Panc1 (cell line): ENCODE data around the gene JAM2. TPM values are rescaled to one million over a fixed set of nuclear protein-coding genes. Genes with fewer than 3 reads are reported as not detected.
"Not testable (repeated sequence)": the region's sequence is repeated elsewhere in the genome, so short reads cannot be mapped to it uniquely, and the experiment has no call there.

ENCODE experiments used
- ATAC-seq: fragments of 200-7000 bp; cut with Tn5 transposase; 2 replicates; pipeline ENCODE4 v1.9.1; 2020; ENCODE audit warnings: mild to moderate bottlenecking, moderate library complexity
- BruUV-seq: library from RNA; stranded (reverse); fragments of 400-500 nt; replicated peaks from 2 replicates; lab custom pipeline; 2021; lab: Mats Ljungman, UMichigan
- CTCF ChIA-PET: fragments of 300-600 bp; sonication (Branson Sonifier 250); formaldehyde crosslinking; loops from one replicate; lab custom pipeline; 2022; ENCODE audit warnings: antibody characterized with exemption; lab: Charles Lee
- POLR2A ChIA-PET: fragments of 300-600 bp; sonication (Branson Sonifier 250); formaldehyde crosslinking; loops from one replicate; lab custom pipeline; 2022; ENCODE audit warnings: antibody characterized with exemption; lab: Charles Lee
- DNase-seq: peaks from one replicate; pipeline ENCODE4 v3.0.0-alpha.2; 2010; ENCODE audit warnings: low read depth, low spot score
- H3K27ac ChIP-seq: 2 replicates; pipeline ENCODE4 v1.5.1; 2011; ENCODE audit warnings: mild to moderate bottlenecking, low read length, inconsistent platforms
- H3K27me3 ChIP-seq: fragments of 200-500 bp; sonication (Bioruptor generic); 2 replicates; pipeline ENCODE4 v1.6.0; 2014; ENCODE audit warnings: low read length, inconsistent platforms; ENCODE audit not compliant: control insufficient read depth, insufficient read depth
- H3K36me3 ChIP-seq: fragments of 200-500 bp; sonication (Bioruptor generic); 2 replicates; pipeline ENCODE4 v1.5.1; 2014; ENCODE audit warnings: inconsistent platforms, mild to moderate bottlenecking, low read length, moderate library complexity; ENCODE audit not compliant: control insufficient read depth, insufficient read depth
- H3K4me1 ChIP-seq: 2 replicates; pipeline ENCODE4 v1.5.1; 2011; ENCODE audit warnings: inconsistent platforms, mild to moderate bottlenecking, low read length, moderate library complexity; ENCODE audit not compliant: control insufficient read depth, insufficient read depth
- H3K4me3 ChIP-seq, 2 experiments: 2 replicates each; pipeline ENCODE4 v1.5.1; 2011 to 2012; ENCODE audit warnings: low read depth in 2 of 2, low read length in 2 of 2, mild to moderate bottlenecking in 2 of 2, inconsistent platforms in 1 of 2, moderate library complexity in 1 of 2
- H3K9me3 ChIP-seq: fragments of 200-500 bp; sonication (Bioruptor generic); 2 replicates; pipeline ENCODE4 v1.5.1; 2014; ENCODE audit warnings: low read depth, mild to moderate bottlenecking, inconsistent platforms, low read length, moderate library complexity; ENCODE audit not compliant: control insufficient read depth, insufficient read depth
- CTCF ChIP-seq: fragments of 450-650 bp; IDR thresholded peaks from 2 replicates; pipeline ENCODE4 v1.5.1; 2017; ENCODE audit warnings: mild to moderate bottlenecking
- POLR2AphosphoS5 ChIP-seq: IDR thresholded peaks from 2 replicates; pipeline ENCODE4 v1.6.1; 2012; ENCODE audit warnings: mild to moderate bottlenecking, low read depth, low read length, moderate library complexity
- REST ChIP-seq, 2 experiments: IDR thresholded peaks; 2 replicates each; pipeline ENCODE4 v1.6.1; 2011 to 2012; ENCODE audit warnings: low read depth in 2 of 2, control low read depth in 1 of 2, low read length in 1 of 2, mild to moderate bottlenecking in 1 of 2, moderate library complexity in 1 of 2; ENCODE audit not compliant: insufficient read depth in 1 of 2
- SIN3A ChIP-seq: IDR thresholded peaks from 2 replicates; pipeline ENCODE4 v1.6.1; 2012; ENCODE audit warnings: low read depth, mild to moderate bottlenecking, low read length, moderate library complexity, borderline replicate concordance; ENCODE audit not compliant: insufficient read depth
- TCF7L2 ChIP-seq: IDR thresholded peaks from 2 replicates; pipeline ENCODE4 v1.6.1; 2011; ENCODE audit warnings: mild to moderate bottlenecking, low read depth, low read length, inconsistent platforms
- in situ Hi-C: cut with HindIII; loops from 2 replicates; pipeline ENCODE4 v1.10.0; 2016; ENCODE audit warnings: low sequenced_read_pairs, low pct_unique_long_range_greater_than_20kb
- intact Hi-C: fragments of 100-400 bp; cut with micrococcal nuclease; formaldehyde crosslinking; loops from one replicate; pipeline ENCODE4 v1.10.0; 2022; ENCODE audit not compliant: unreplicated experiment
- total RNA-seq: library from RNA; stranded (reverse); gene quantifications from one replicate; pipeline ENCODE4 v1.2.1, GENCODE V29; 2021; ENCODE audit not compliant: unreplicated experiment

JAM2 gene
- total RNA-seq, 1 experiment from 2014 or later, result 0.21 TPM

DNA sequence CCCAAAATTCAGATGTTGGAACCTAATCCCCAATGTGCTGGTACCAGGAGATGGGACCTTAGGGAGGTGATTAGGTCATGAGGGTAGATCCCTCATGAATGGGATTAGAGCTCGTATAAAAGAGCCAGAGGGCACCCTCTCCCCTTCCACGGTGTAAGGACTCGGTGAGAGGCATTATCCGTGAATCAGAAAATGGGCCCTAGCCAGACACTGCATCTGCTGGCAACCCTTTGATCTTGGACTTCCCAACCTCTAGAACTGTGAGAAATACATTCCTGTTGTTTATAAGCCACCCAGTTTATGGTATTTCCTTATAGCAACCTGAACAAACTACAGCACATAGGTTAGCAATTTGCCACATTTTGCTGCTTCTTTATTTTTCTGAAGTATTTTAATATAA lies 14.5 kb upstream of the JAM2 start:
- Histone ChIP-seq H3K9me3 (no peaks in the 10 kb centered on the region), H3K27me3 (no peaks in the 10 kb centered on the region), H3K4me3 (no peak overlapping the region), H3K4me1 (no peaks in the 10 kb centered on the region), H3K36me3 (no peaks in the 10 kb centered on the region), H3K27ac (no peak overlapping the region)
- no TSS peak for BruUV-seq
- intact Hi-C loops, result no loop called here
- DNase-seq, result no peak
- CTCF ChIA-PET, result no interaction called here
- POLR2A ChIA-PET, result no interaction called here
- TF ChIP-seq TCF7L2 (no peak), REST (IDR thresholded peaks at IDR 0.05; ENCODE audit: insufficient read depth in 1 of 2, low read depth in 2 of 2, low read length in 1 of 2) (no peak), CTCF (no peak), POLR2AphosphoS5 (no peak), SIN3A (no peak)
- in situ Hi-C loops, result no loop called here
- no peak for ATAC-seq

DNA sequence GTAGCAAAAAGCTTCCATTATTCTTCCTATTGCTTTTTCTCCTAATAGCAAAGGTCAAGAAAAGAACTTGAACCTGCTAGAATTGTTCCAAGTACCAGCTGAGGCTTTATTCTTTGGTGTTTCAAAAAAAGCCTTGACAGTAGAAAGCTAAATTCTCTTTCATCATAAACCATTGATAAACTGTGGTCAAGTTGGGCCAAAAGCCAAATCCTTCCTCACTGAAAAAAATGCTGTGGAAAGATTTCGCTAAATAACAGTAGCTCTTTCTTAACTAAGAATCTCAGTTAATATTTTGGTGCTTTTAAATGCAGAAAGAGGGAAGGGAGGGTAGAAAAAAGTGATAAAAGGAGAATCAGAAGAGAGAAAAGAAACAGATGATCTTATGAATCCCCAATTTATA lies 14.0 kb upstream of the JAM2 start:
- no TSS peak for BruUV-seq
- Histone ChIP-seq H3K4me1 (no peaks in the 10 kb centered on the region), H3K4me3 (no peak overlapping the region), H3K27ac (no peak overlapping the region), H3K27me3 (no peaks in the 10 kb centered on the region), H3K36me3 (no peaks in the 10 kb centered on the region), H3K9me3 (no peaks in the 10 kb centered on the region)
- DNase-seq, result no peak
- ATAC-seq, result no peak
- in situ Hi-C loops (no loop called here), intact Hi-C loops (no loop called here)
- POLR2A ChIA-PET, result no interaction called here
- CTCF ChIA-PET, result no interaction called here
- TF ChIP-seq SIN3A (no peak), REST (IDR thresholded peaks at IDR 0.05; ENCODE audit: insufficient read depth in 1 of 2, low read depth in 2 of 2, low read length in 1 of 2) (no peak), TCF7L2 (no peak), CTCF (no peak), POLR2AphosphoS5 (no peak)

- CTCF ChIA-PET, result interaction anchor here (0.6 kb wide), 1 partner anchor 82 kb away, joined by 5 read pairs; no protein-coding TSS in a partner anchor
- in situ Hi-C loops, H3K27ac ChIP-seq, intact Hi-C loops, H3K4me3 ChIP-seq, ATAC-seq, H3K27me3 ChIP-seq, H3K9me3 ChIP-seq, H3K36me3 ChIP-seq, DNase-seq, BruUV-seq, H3K4me1 ChIP-seq: not testable (repeated sequence)
- POLR2A ChIA-PET, result interaction anchor here (0.6 kb wide), 1 partner anchor 55 kb away, joined by 3 read pairs; no protein-coding TSS in a partner anchor
Observed at GRCh38 chr21:25625776-25626555, 13.1 kb upstream of the JAM2 start.
